Measurements from ENCODE around the gene ITPA. TPM values are rescaled to one million over a fixed set of nuclear protein-coding genes. Genes with fewer than 3 reads are reported as not detected.

The ITPA gene
- total and polyA plus RNA-seq, 2 donors (not counting 3 experiments of a cell fraction or from before 2014, with no cell fraction given) = 43.2 to 65.0 TPM

- H3K9me3 ChIP-seq (replicated peaks; ENCODE audit: control insufficient read depth, insufficient read depth, low read length) = no peaks in the 10 kb centered on the region
- H3K27ac ChIP-seq (ENCODE audit: insufficient read depth, low read depth, low read length) = no peak overlapping the region
- H3K4me2 ChIP-seq (ENCODE audit: insufficient read depth, low read length) = no peak overlapping the region
- no peaks in the 10 kb centered on the region for H3K27me3 ChIP-seq (ENCODE audit: control insufficient read depth in 2 of 2, insufficient read depth in 2 of 2, low read length in 2 of 2)
- peaks cover 17 to 56% of the 10 kb centered on the region in 2 experiments for H3K36me3 ChIP-seq (ENCODE audit: control insufficient read depth in 2 of 2, extremely low read depth in 1 of 2, insufficient read depth in 2 of 2, low read length in 2 of 2)
- H2AFZ ChIP-seq (ENCODE audit: low read depth, low read length) = no peak overlapping the region
- BruUV-seq (replicated peaks) = no TSS peak
- ChIA-PET POLR2A (no interaction called here), CTCF (interaction anchor here (1.5 kb wide), 1 partner anchor 10 kb away, joined by 3 read pairs; no protein-coding TSS in a partner anchor)
- H3K79me2 ChIP-seq (ENCODE audit: control insufficient read depth, insufficient read depth, low read length) = no peaks in the 10 kb centered on the region
- no peaks in the 10 kb centered on the region for H4K20me1 ChIP-seq (replicated peaks; ENCODE audit: control insufficient read depth, extremely low read depth, insufficient read depth, low read length)
- no peaks in the 10 kb centered on the region for H3K9me1 ChIP-seq (replicated peaks; ENCODE audit: control insufficient read depth, extremely low read depth, insufficient read depth, low read length)
- no peak for DNase-seq (ENCODE audit: low read depth, low spot score)
- TF ChIP-seq FOS (IDR thresholded peaks at IDR 0.05; ENCODE audit: borderline replicate concordance, insufficient read depth, low read length) (no peak), MAX (IDR thresholded peaks at IDR 0.05; ENCODE audit: insufficient read depth, insufficient read length) (no peak), MYC (IDR thresholded peaks at IDR 0.05; ENCODE audit: low read depth, low read length) (no peak), EZH2 (IDR thresholded peaks at IDR 0.05; ENCODE audit: borderline replicate concordance, low read depth, low read length, severe bottlenecking) (no peak), POLR2AphosphoS5 (IDR thresholded peaks at IDR 0.05; ENCODE audit: insufficient read depth, low read depth, low read length) (no peak), JUN (IDR thresholded peaks at IDR 0.05; ENCODE audit: borderline replicate concordance, insufficient read depth, insufficient read length, low read depth) (no peak), POLR2A (IDR thresholded peaks at IDR 0.05; ENCODE audit: low read depth, low read length) (no peak), GATA2 (IDR thresholded peaks at IDR 0.05; ENCODE audit: insufficient read depth, insufficient read length, low read depth, low read length) (no peak), CTCF (IDR thresholded peaks at IDR 0.05; ENCODE audit: extremely low read depth in 1 of 2, insufficient read depth in 1 of 2, low read depth in 1 of 2, low read length in 2 of 2) (no peak)
- FAIRE-seq = no peak
- H3K4me1 ChIP-seq (ENCODE audit: control insufficient read depth, extremely low read depth, insufficient read depth, low read length) = no peaks in the 10 kb centered on the region
- no peak overlapping the region for H3K4me3 ChIP-seq (replicated peaks in 1 of 3; ENCODE audit: insufficient read depth in 1 of 3, low read depth in 1 of 3, low read length in 3 of 3)
- no peak overlapping the region for H3K9ac ChIP-seq (replicated peaks; ENCODE audit: extremely low read depth, insufficient read depth, low read length)
- intact Hi-C loops (cut with micrococcal nuclease) (no loop called here), dilution Hi-C loops (cut with MboI; ENCODE audit: extremely low pct_ligation_motif_present, low sequenced_read_pairs) (no loop called here)
Measured at GRCh38 chr20:3193806-3194616, 15.3 kb upstream of the ITPA start.
